H9 (cell line): Measurements from ENCODE around the gene NFIX. TPM values are rescaled to one million over a fixed set of nuclear protein-coding genes. Genes with fewer than 3 reads are reported as not detected.

Source experiments
- DNase-seq: peaks from one replicate; pipeline ENCODE4 v3.0.0-alpha.2; 2017
- H2AFZ ChIP-seq: one replicate; pipeline ENCODE4 v1.6.1; 2013; ENCODE audit warnings: mild to moderate bottlenecking, low read length, control low read depth, moderate library complexity
- H2AK5ac ChIP-seq: 2 replicates; pipeline ENCODE4 v1.6.1; 2013; ENCODE audit warnings: low read length, control low read depth, mixed read lengths; ENCODE audit not compliant: insufficient read length
- H2BK120ac ChIP-seq: one replicate; pipeline ENCODE4 v1.6.1; 2013; ENCODE audit warnings: low read depth, mild to moderate bottlenecking, low read length, control low read depth, inconsistent platforms; ENCODE audit not compliant: poor library complexity, severe bottlenecking
- H2BK12ac ChIP-seq: 2 replicates; pipeline ENCODE4 v1.6.1; 2013; ENCODE audit warnings: low read length, control low read depth, mixed read lengths, low read depth; ENCODE audit not compliant: insufficient read length
- H2BK15ac ChIP-seq: 2 replicates; pipeline ENCODE4 v1.6.1; 2013; ENCODE audit warnings: low read depth, low read length, control low read depth
- H2BK20ac ChIP-seq: one replicate; pipeline ENCODE4 v1.6.1; 2013; ENCODE audit warnings: low read depth, mild to moderate bottlenecking, low read length, control low read depth, inconsistent platforms; ENCODE audit not compliant: poor library complexity, severe bottlenecking
- H2BK5ac ChIP-seq: 2 replicates; pipeline ENCODE4 v1.6.1; 2013; ENCODE audit warnings: low read length, control low read depth, mixed read lengths; ENCODE audit not compliant: insufficient read length
- H3K14ac ChIP-seq: 2 replicates; pipeline ENCODE4 v1.6.1; 2013; ENCODE audit warnings: low read length, control low read depth; ENCODE audit not compliant: insufficient read depth
- H3K18ac ChIP-seq: 2 replicates; pipeline ENCODE4 v1.6.1; 2013; ENCODE audit warnings: low read depth, mild to moderate bottlenecking, mixed read lengths, low read length, control low read depth; ENCODE audit not compliant: insufficient read length
- H3K23ac ChIP-seq: 2 replicates; pipeline ENCODE4 v1.6.1; 2013; ENCODE audit warnings: low read length, control low read depth, mixed read lengths, low read depth; ENCODE audit not compliant: insufficient read length
- H3K23me2 ChIP-seq: 2 replicates; pipeline ENCODE4 v1.6.1; 2013; ENCODE audit warnings: low read depth, mild to moderate bottlenecking, mixed read lengths, low read length, control low read depth; ENCODE audit not compliant: insufficient read length, poor library complexity, severe bottlenecking
- H3K27ac ChIP-seq: 2 replicates; pipeline ENCODE4 v1.5.1; 2013; ENCODE audit warnings: low read length, control low read depth, mixed read lengths, low read depth; ENCODE audit not compliant: insufficient read length
- H3K27me3 ChIP-seq: 2 replicates; pipeline ENCODE4 v1.6.1; 2013; ENCODE audit warnings: low read length, control low read depth, inconsistent platforms; ENCODE audit not compliant: insufficient read depth
- H3K4ac ChIP-seq: 2 replicates; pipeline ENCODE4 v1.6.1; 2013; ENCODE audit warnings: low read depth, mild to moderate bottlenecking, control low read depth, inconsistent platforms, low read length, moderate library complexity
- H3K4me1 ChIP-seq: 2 replicates; pipeline ENCODE4 v1.6.1; 2013; ENCODE audit warnings: low read length, control low read depth, inconsistent platforms; ENCODE audit not compliant: insufficient read depth
- H3K4me2 ChIP-seq: 2 replicates; pipeline ENCODE4 v1.6.1; 2013; ENCODE audit warnings: low read length, control low read depth, mixed read lengths; ENCODE audit not compliant: insufficient read length, insufficient read depth
- H3K56ac ChIP-seq: 2 replicates; pipeline ENCODE4 v1.6.1; 2013; ENCODE audit warnings: low read depth, mild to moderate bottlenecking, mixed read lengths, low read length, control low read depth; ENCODE audit not compliant: insufficient read length
- H3K79me1 ChIP-seq: 2 replicates; pipeline ENCODE4 v1.6.1; 2013; ENCODE audit warnings: low read depth, mild to moderate bottlenecking, moderate library complexity, low read length, control low read depth, inconsistent platforms; ENCODE audit not compliant: insufficient read depth, poor library complexity, severe bottlenecking
- H3K79me2 ChIP-seq: 2 replicates; pipeline ENCODE4 v1.6.1; 2013; ENCODE audit warnings: low read length, control low read depth, inconsistent platforms; ENCODE audit not compliant: insufficient read depth
- H3K9ac ChIP-seq: 2 replicates; pipeline ENCODE4 v1.6.1; 2013; ENCODE audit warnings: low read length, control low read depth, mixed read lengths; ENCODE audit not compliant: insufficient read length; ENCODE audit errors: extremely low read depth
- H3K9me3 ChIP-seq: one replicate; pipeline ENCODE4 v1.6.1; 2013; ENCODE audit warnings: low read depth, low read length, inconsistent platforms; ENCODE audit not compliant: control insufficient read depth
- H3T11ph ChIP-seq: one replicate; pipeline ENCODE4 v1.6.1; 2013; ENCODE audit warnings: mild to moderate bottlenecking, low read length, control low read depth, inconsistent platforms
- H4K20me1 ChIP-seq: one replicate; pipeline ENCODE4 v1.6.1; 2013; ENCODE audit not compliant: control insufficient read depth, insufficient read length, insufficient read depth
- H4K5ac ChIP-seq: 2 replicates; pipeline ENCODE4 v1.6.1; 2013; ENCODE audit warnings: low read depth, mild to moderate bottlenecking, mixed read lengths, low read length, control low read depth; ENCODE audit not compliant: insufficient read length
- H4K8ac ChIP-seq: replicated peaks from 2 replicates; pipeline ENCODE4 v1.6.1; 2013; ENCODE audit warnings: low read length, control low read depth, mixed read lengths, low read depth; ENCODE audit not compliant: insufficient read length
- H4K91ac ChIP-seq: 2 replicates; pipeline ENCODE4 v1.6.1; 2013; ENCODE audit warnings: low read depth, mild to moderate bottlenecking, moderate library complexity, mixed read lengths, low read length, control low read depth; ENCODE audit not compliant: insufficient read length
- H3K27ac Mint-ChIP-seq, 3 experiments: 2 replicates in 2 of 3; 3 replicates in 1 of 3; pipeline ENCODE4 v1.8.0; 2020 to 2021; ENCODE audit warnings: mixed read lengths in 3 of 3, mild to moderate bottlenecking in 1 of 3, moderate library complexity in 1 of 3
- H3K27me3 Mint-ChIP-seq: 2 replicates; pipeline ENCODE4 v1.8.0; 2021; ENCODE audit warnings: low read depth, mild to moderate bottlenecking, moderate library complexity, mixed read lengths
- H3K36me3 Mint-ChIP-seq, 3 experiments: 2 replicates in 2 of 3; 3 replicates in 1 of 3; pipeline ENCODE4 v1.8.0; 2020 to 2021; ENCODE audit warnings: low read depth in 3 of 3, mixed read lengths in 3 of 3; ENCODE audit not compliant: insufficient read depth in 1 of 3
- H3K4me1 Mint-ChIP-seq, 2 experiments: 2 replicates each; pipeline ENCODE4 v1.8.0; 2020; ENCODE audit warnings: mixed read lengths in 2 of 2
- H3K4me3 Mint-ChIP-seq, 2 experiments: 2 replicates in 1 of 2; 3 replicates in 1 of 2; pipeline ENCODE4 v1.8.0; 2020 to 2021; ENCODE audit warnings: mild to moderate bottlenecking in 2 of 2, mixed read lengths in 2 of 2, moderate library complexity in 1 of 2
- H3K9me3 Mint-ChIP-seq, 2 experiments: 2 replicates in 1 of 2; 3 replicates in 1 of 2; pipeline ENCODE4 v1.8.0; 2020; ENCODE audit warnings: mild to moderate bottlenecking in 2 of 2, mixed read lengths in 2 of 2, moderate library complexity in 1 of 2
- WGBS: extraction: QIAGEN DNeasy Blood & Tissue Kit; methylation state at CpG from one replicate; pipeline ENCODE4 v1.1.7; 2013; ENCODE audit warnings: missing lambda C conversion rate, low lambda C conversion rate, mixed read lengths; ENCODE audit not compliant: insufficient read length; ENCODE audit errors: extremely low coverage; 5-methylcytosine and 5-hydroxymethylcytosine counted together
- total RNA-seq: library from RNA; stranded (reverse); gene quantifications from 2 replicates; pipeline ENCODE4 v1.2.1, GENCODE V29; 2021
- TF ChIP-seq, protein P1 (sequence below): fragments of 200-600 bp; sonication (generic); conservative IDR thresholded peaks from 3 replicates; pipeline ENCODE4 v1.8.0; 2021; ENCODE audit warnings: antibody characterized with exemption, mild to moderate bottlenecking

Gene NFIX
- total RNA-seq, 1 experiment from 2014 or later: 0.31 TPM

- Mint-ChIP-seq H3K9me3 (no peaks in the 10 kb centered on the region), H3K36me3 (peaks cover 0 to 1% (median 0%) of the 10 kb centered on the region in 3 experiments; a peak in 1 of 7 replicates), H3K4me1 (peaks cover 0 to 24% of the 10 kb centered on the region in 2 experiments; a peak in 2 of 4 replicates), H3K27me3 (peaks cover 75% of the 10 kb centered on the region), H3K27ac (0 out of 7 replicates have a peak overlapping the region, but pooled peaks of 1 of the 3 experiments have one; percentile 31), H3K4me3 (no peak overlapping the region)
- Histone ChIP-seq H3K27me3 (no peaks in the 10 kb centered on the region; the same call in 1 of the 2 replicates), H4K8ac (no peak overlapping the region), H2BK5ac (no peak overlapping the region), H3K9ac (no peak overlapping the region), H3T11ph (no peak overlapping the region), H3K18ac (no peak overlapping the region), H3K14ac (no peak overlapping the region), H2BK12ac (no peak overlapping the region), H2AK5ac (no peak overlapping the region), H3K9me3 (no peaks in the 10 kb centered on the region), H4K5ac (no peak overlapping the region), H3K4ac (no peak overlapping the region), H2BK15ac (no peak overlapping the region), H3K56ac (no peak overlapping the region), H4K91ac (no peak overlapping the region), H4K20me1 (no peaks in the 10 kb centered on the region), H3K4me2 (no peak overlapping the region), H3K23ac (no peak overlapping the region), H3K23me2 (no peaks in the 10 kb centered on the region), H3K79me2 (no peaks in the 10 kb centered on the region), H2BK20ac (no peak overlapping the region), H2BK120ac (no peak overlapping the region), H2AFZ (no peak overlapping the region), H3K27ac (no peak overlapping the region), H3K4me1 (no peaks in the 10 kb centered on the region), H3K79me1 (no peaks in the 10 kb centered on the region)
- no peak for DNase-seq
- TF ChIP-seq, protein P1, sequence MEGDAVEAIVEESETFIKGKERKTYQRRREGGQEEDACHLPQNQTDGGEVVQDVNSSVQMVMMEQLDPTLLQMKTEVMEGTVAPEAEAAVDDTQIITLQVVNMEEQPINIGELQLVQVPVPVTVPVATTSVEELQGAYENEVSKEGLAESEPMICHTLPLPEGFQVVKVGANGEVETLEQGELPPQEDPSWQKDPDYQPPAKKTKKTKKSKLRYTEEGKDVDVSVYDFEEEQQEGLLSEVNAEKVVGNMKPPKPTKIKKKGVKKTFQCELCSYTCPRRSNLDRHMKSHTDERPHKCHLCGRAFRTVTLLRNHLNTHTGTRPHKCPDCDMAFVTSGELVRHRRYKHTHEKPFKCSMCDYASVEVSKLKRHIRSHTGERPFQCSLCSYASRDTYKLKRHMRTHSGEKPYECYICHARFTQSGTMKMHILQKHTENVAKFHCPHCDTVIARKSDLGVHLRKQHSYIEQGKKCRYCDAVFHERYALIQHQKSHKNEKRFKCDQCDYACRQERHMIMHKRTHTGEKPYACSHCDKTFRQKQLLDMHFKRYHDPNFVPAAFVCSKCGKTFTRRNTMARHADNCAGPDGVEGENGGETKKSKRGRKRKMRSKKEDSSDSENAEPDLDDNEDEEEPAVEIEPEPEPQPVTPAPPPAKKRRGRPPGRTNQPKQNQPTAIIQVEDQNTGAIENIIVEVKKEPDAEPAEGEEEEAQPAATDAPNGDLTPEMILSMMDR: no peak
- no CpG with 5 or more reads among the region's 9 CpGs for WGBS
Observed at GRCh38 chr19:13071444-13072187, 76.3 kb downstream of the NFIX start.
